SU-DHL-6 (cell line): Measurements from ENCODE around the gene CTNS.

Source experiments
- H2AFZ ChIP-seq: fragments of 200-600 bp; sonication (generic); 2 replicates; pipeline ENCODE4 v1.6.1; 2014; ENCODE audit warnings: low read depth, mild to moderate bottlenecking, moderate library complexity, mixed read lengths, antibody characterized with exemption, low read length; ENCODE audit not compliant: severe bottlenecking
- H3F3A ChIP-seq: fragments of 200-600 bp; shearing (Covaris generic); 2 replicates; pipeline ENCODE4 v1.6.0; 2016; ENCODE audit warnings: antibody characterized with exemption, mild to moderate bottlenecking; ENCODE audit not compliant: insufficient read depth
- H3K27ac ChIP-seq: fragments of 200-600 bp; sonication (generic); 2 replicates; pipeline ENCODE4 v1.5.1; 2016; ENCODE audit warnings: low read depth, mild to moderate bottlenecking, low read length, moderate library complexity, mixed read lengths
- H3K27me3 ChIP-seq: fragments of 200-600 bp; sonication (generic), shearing (Covaris generic); 2 replicates; pipeline ENCODE4 v1.6.0; 2014; ENCODE audit warnings: mild to moderate bottlenecking, low read length
- H3K36me3 ChIP-seq: fragments of 200-600 bp; sonication (generic); 2 replicates; pipeline ENCODE4 v1.6.1; 2014; ENCODE audit warnings: mild to moderate bottlenecking, low read length, mixed read lengths
- H3K4me2 ChIP-seq: fragments of 300-600, 200-600 bp; shearing (Covaris generic), sonication (generic); 2 replicates; pipeline ENCODE4 v1.6.0; 2014; ENCODE audit warnings: low read length, low read depth, mild to moderate bottlenecking; ENCODE audit not compliant: poor library complexity, severe bottlenecking
- H3K4me3 ChIP-seq: fragments of 200-600 bp; sonication (generic); 2 replicates; pipeline ENCODE4 v1.5.1; 2014; ENCODE audit warnings: antibody characterized with exemption, low read length, mild to moderate bottlenecking, mixed read lengths; ENCODE audit not compliant: insufficient read depth, poor library complexity, severe bottlenecking
- H3K79me2 ChIP-seq: fragments of 200-600 bp; sonication (generic); 2 replicates; pipeline ENCODE4 v1.6.1; 2014; ENCODE audit warnings: mild to moderate bottlenecking, low read length, moderate library complexity; ENCODE audit not compliant: insufficient read depth
- H3K9ac ChIP-seq: fragments of 200-600 bp; sonication (generic); 2 replicates; pipeline ENCODE4 v1.7.0; 2014; ENCODE audit warnings: mild to moderate bottlenecking, low read length
- H3K9me2 ChIP-seq: fragments of 200-600 bp; sonication (generic); replicated peaks from 2 replicates; pipeline ENCODE4 v1.6.1; 2014; ENCODE audit warnings: low read length; ENCODE audit not compliant: insufficient read depth
- H3K9me3 ChIP-seq: fragments of 200-600 bp; sonication (generic); 2 replicates; pipeline ENCODE4 v1.6.1; 2014; ENCODE audit warnings: low read length, mixed read lengths; ENCODE audit not compliant: insufficient read depth
- H4K20me1 ChIP-seq: fragments of 200-600 bp; sonication (generic); 2 replicates; pipeline ENCODE4 v1.6.1; 2014; ENCODE audit warnings: low read depth, mild to moderate bottlenecking, antibody characterized with exemption, low read length, moderate library complexity, mixed read lengths
- CTCF ChIP-seq: fragments of 200-600 bp; sonication (generic); IDR thresholded peaks from one replicate; pipeline ENCODE4 v1.5.1; 2017; ENCODE audit warnings: antibody characterized with exemption, mild to moderate bottlenecking, low read length, moderate library complexity; ENCODE audit not compliant: insufficient read depth, poor library complexity, severe bottlenecking
- EZH2phosphoT487 ChIP-seq: fragments of 200-600 bp; sonication (generic), shearing (Covaris generic); conservative IDR thresholded peaks from 2 replicates; pipeline ENCODE4 v1.6.1; 2018; ENCODE audit warnings: mild to moderate bottlenecking, antibody characterized with exemption, low read length, moderate library complexity, mixed read lengths

Gene CTNS

GRCh38 chr17:3708366-3708765, 71.8 kb downstream of the CTNS start:
- Histone ChIP-seq H3K9me2 (no peaks in the 10 kb centered on the region), H3K27me3 (no peaks in the 10 kb centered on the region), H3K9me3 (no peaks in the 10 kb centered on the region), H4K20me1 (no peaks in the 10 kb centered on the region), H3F3A (peaks cover 21% of the 10 kb centered on the region), H3K36me3 (no peaks in the 10 kb centered on the region), H3K79me2 (no peaks in the 10 kb centered on the region), H3K4me3 (no peak overlapping the region), H2AFZ (no peak overlapping the region), H3K27ac (no peak overlapping the region), H3K4me2 (no peak overlapping the region), H3K9ac (no peak overlapping the region)
- TF ChIP-seq EZH2phosphoT487 (no peak), CTCF (no peak)

GRCh38 chr17:3710951-3711383, 74.4 kb downstream of the CTNS start:
- Histone ChIP-seq H3F3A (peaks cover 21% of the 10 kb centered on the region), H4K20me1 (no peaks in the 10 kb centered on the region), H3K4me2 (peak overlapping the region; percentile 29), H3K27ac (peak overlapping the region; percentile 60), H3K79me2 (no peaks in the 10 kb centered on the region), H2AFZ (no peak overlapping the region), H3K4me3 (no peak overlapping the region), H3K9ac (no peak overlapping the region), H3K9me3 (no peaks in the 10 kb centered on the region), H3K36me3 (peaks cover 7% of the 10 kb centered on the region; the same call in 1 of the 2 replicates), H3K9me2 (no peaks in the 10 kb centered on the region), H3K27me3 (no peaks in the 10 kb centered on the region)
- no peak for TF ChIP-seq EZH2phosphoT487
- no peak for TF ChIP-seq CTCF
